MCF 10A (cell line): ENCODE measurements around the gene SPSB4. TPM values are rescaled to one million over a fixed set of nuclear protein-coding genes. Genes with fewer than 3 reads are reported as not detected.
"Not testable (repeated sequence)": the region's sequence is repeated elsewhere in the genome, so short reads cannot be mapped to it uniquely, and the experiment has no call there.

Experiments
- BruUV-seq: library from RNA; stranded (reverse); fragments of 400-500 nt; replicated peaks from 2 replicates; lab custom pipeline; 2021; lab: Mats Ljungman, UMichigan
- CTCF ChIA-PET: fragments of 300-600 bp; sonication (Branson Sonifier 250); formaldehyde crosslinking; extraction: SDS; loops from one replicate; lab custom pipeline; 2021; ENCODE audit warnings: antibody characterized with exemption, inconsistent platforms; lab: Yijun Ruan, JAX
- POLR2A ChIA-PET: fragments of 300-600, 350-650 bp; sonication (Branson Sonifier 250); formaldehyde crosslinking; extraction: SDS; loops from one replicate; lab custom pipeline; 2020; ENCODE audit warnings: antibody characterized with exemption, inconsistent platforms; lab: Yijun Ruan, JAX
- DNase-seq: peaks from one replicate; pipeline ENCODE4 v3.0.0-alpha.2; 2018; ENCODE audit not compliant: unreplicated experiment
- H3K27ac Mint-ChIP-seq: one replicate; pipeline ENCODE4 v1.8.0; 2022; ENCODE audit warnings: mild to moderate bottlenecking, low read depth, mixed read lengths; ENCODE audit not compliant: unreplicated experiment
- H3K27me3 Mint-ChIP-seq: one replicate; pipeline ENCODE4 v1.8.0; 2022; ENCODE audit warnings: mixed read lengths; ENCODE audit not compliant: insufficient read depth, unreplicated experiment
- H3K36me3 Mint-ChIP-seq: one replicate; pipeline ENCODE4 v1.8.0; 2022; ENCODE audit warnings: mild to moderate bottlenecking, moderate library complexity, mixed read lengths; ENCODE audit not compliant: insufficient read depth, unreplicated experiment
- H3K4me1 Mint-ChIP-seq: one replicate; pipeline ENCODE4 v1.8.0; 2022; ENCODE audit warnings: mixed read lengths; ENCODE audit not compliant: insufficient read depth, unreplicated experiment
- H3K4me3 Mint-ChIP-seq: one replicate; pipeline ENCODE4 v1.8.0; 2022; ENCODE audit warnings: mild to moderate bottlenecking, moderate library complexity, mixed read lengths; ENCODE audit not compliant: unreplicated experiment
- H3K9me3 Mint-ChIP-seq: one replicate; pipeline ENCODE4 v1.8.0; 2022; ENCODE audit warnings: mixed read lengths; ENCODE audit not compliant: unreplicated experiment
- intact Hi-C: fragments of 100-400 bp; cut with micrococcal nuclease; formaldehyde crosslinking; loops from 2 replicates; pipeline ENCODE4 v1.14.1; 2022
- total RNA-seq: library from RNA; stranded (reverse); gene quantifications from 2 replicates; pipeline ENCODE4 v1.2.3, GENCODE V29; 2022
- TF ChIP-seq, protein P1 (sequence below): fragments of 200-600 bp; IDR thresholded peaks from one replicate; pipeline ENCODE4 v1.8.0; 2022; ENCODE audit warnings: antibody characterized with exemption, mild to moderate bottlenecking; ENCODE audit not compliant: unreplicated experiment

The SPSB4 gene
- total RNA-seq, 1 experiment from 2014 or later: not detected

DNA sequence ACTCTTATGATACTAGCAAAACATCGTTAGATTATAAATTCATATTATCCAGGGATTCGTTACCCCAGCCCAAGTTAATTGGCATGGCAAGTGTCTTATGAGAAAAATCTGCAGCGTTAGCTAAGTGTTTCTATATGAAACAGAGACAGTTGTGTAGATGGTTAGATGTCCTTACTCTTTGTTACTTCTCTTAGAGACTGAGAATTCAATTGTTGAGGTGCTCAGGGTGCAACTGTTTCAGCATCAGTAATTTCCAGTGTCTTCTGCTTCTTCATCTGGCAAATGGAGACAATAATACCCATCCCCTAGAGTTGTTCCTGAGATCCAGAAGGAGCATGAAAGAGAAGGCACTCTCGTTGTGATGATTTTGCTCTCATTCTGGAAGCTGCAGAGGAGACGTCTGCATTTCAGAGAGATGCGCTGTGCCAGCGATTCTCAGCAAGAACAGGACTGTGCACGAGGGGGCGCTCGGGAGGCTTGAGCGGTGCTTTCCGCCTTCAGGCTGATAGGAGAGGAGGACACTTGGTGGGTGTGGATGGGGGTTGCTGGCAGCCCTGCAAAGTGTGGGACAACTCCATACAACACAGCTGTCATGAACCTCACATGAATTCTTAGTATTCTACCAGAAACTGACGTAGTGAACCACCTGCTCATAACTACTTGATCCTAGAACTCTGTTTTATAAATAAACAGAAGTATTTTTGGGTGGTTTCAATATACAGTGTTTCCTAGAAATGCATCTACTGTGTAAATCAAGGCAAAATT lies 39.7 kb upstream of the SPSB4 start:
- Mint-ChIP-seq H3K36me3 (no peaks in the 10 kb centered on the region), H3K4me1 (no peaks in the 10 kb centered on the region), H3K27ac (no peak overlapping the region), H3K9me3 (peaks cover 3% of the 10 kb centered on the region), H3K27me3 (peaks cover 11% of the 10 kb centered on the region), H3K4me3 (no peak overlapping the region)
- ChIA-PET POLR2A (interaction anchor here (0.5 kb wide), 1 partner anchor 124 kb away, joined by 3 read pairs; no protein-coding TSS in a partner anchor), CTCF (interaction anchor here (0.6 to 10.7 kb wide), 28 partner anchors 12 to 425 kb away, joined by 3 to 74 read pairs (median 6); no protein-coding TSS in a partner anchor)
- TF ChIP-seq, protein P1, sequence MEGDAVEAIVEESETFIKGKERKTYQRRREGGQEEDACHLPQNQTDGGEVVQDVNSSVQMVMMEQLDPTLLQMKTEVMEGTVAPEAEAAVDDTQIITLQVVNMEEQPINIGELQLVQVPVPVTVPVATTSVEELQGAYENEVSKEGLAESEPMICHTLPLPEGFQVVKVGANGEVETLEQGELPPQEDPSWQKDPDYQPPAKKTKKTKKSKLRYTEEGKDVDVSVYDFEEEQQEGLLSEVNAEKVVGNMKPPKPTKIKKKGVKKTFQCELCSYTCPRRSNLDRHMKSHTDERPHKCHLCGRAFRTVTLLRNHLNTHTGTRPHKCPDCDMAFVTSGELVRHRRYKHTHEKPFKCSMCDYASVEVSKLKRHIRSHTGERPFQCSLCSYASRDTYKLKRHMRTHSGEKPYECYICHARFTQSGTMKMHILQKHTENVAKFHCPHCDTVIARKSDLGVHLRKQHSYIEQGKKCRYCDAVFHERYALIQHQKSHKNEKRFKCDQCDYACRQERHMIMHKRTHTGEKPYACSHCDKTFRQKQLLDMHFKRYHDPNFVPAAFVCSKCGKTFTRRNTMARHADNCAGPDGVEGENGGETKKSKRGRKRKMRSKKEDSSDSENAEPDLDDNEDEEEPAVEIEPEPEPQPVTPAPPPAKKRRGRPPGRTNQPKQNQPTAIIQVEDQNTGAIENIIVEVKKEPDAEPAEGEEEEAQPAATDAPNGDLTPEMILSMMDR: peak; percentile 84
- intact Hi-C loops: loop anchor here (1.0 kb wide), 2 partner anchors 94 to 181 kb away; no protein-coding TSS in a partner anchor
- peak; percentile 66 for DNase-seq
- no TSS peak for BruUV-seq

- no peaks in the 10 kb centered on the region for H3K9me3 Mint-ChIP-seq
- no peaks in the 10 kb centered on the region for H3K4me1 Mint-ChIP-seq
- H3K4me3 Mint-ChIP-seq: no peak overlapping the region
- intact Hi-C loops: loop anchor here (1.0 kb wide), 2 partner anchors 93 to 180 kb away; no protein-coding TSS in a partner anchor
- POLR2A ChIA-PET: interaction anchor here (0.5 kb wide), 1 partner anchor 124 kb away, joined by 3 read pairs; no protein-coding TSS in a partner anchor
- H3K27me3 Mint-ChIP-seq: peaks cover 11% of the 10 kb centered on the region
- DNase-seq: no peak
- CTCF ChIA-PET: interaction anchor here (0.6 to 10.7 kb wide), 19 partner anchors 11 to 424 kb away, joined by 3 to 74 read pairs (median 9); no protein-coding TSS in a partner anchor
- no peaks in the 10 kb centered on the region for H3K36me3 Mint-ChIP-seq
- TF ChIP-seq, protein P1: no peak
- BruUV-seq: no TSS peak
- H3K27ac Mint-ChIP-seq: no peak overlapping the region
These were observed 39.2 kb upstream of the SPSB4 start for GRCh38 chr3:141011997-141012262.

- no peak overlapping the region for H3K4me3 Mint-ChIP-seq
- intact Hi-C loops: no loop called here
- H3K4me1 Mint-ChIP-seq: no peaks in the 10 kb centered on the region
- no peak overlapping the region for H3K27ac Mint-ChIP-seq
- TF ChIP-seq, protein P1: no peak
- ChIA-PET POLR2A (interaction anchor here (0.7 kb wide), 1 partner anchor 9 kb away, joined by 3 read pairs; no protein-coding TSS in a partner anchor), CTCF (interaction anchor here (0.6 to 10.7 kb wide), 14 partner anchors 10 to 196 kb away, joined by 3 to 74 read pairs (median 8); no protein-coding TSS in a partner anchor)
- H3K36me3 Mint-ChIP-seq: no peaks in the 10 kb centered on the region
- BruUV-seq: no TSS peak
- H3K9me3 Mint-ChIP-seq: no peaks in the 10 kb centered on the region
- peaks cover 11% of the 10 kb centered on the region for H3K27me3 Mint-ChIP-seq
- DNase-seq: no peak
These were observed 38.6 kb upstream of the SPSB4 start for GRCh38 chr3:141012571-141012970.

- CTCF ChIA-PET: interaction anchor here (0.6 to 10.7 kb wide), 6 partner anchors 15 to 389 kb away, joined by 3 to 74 read pairs (median 10); no protein-coding TSS in a partner anchor
- intact Hi-C loops: no loop called here
- Mint-ChIP-seq H3K9me3 (no peaks in the 10 kb centered on the region), H3K36me3 (no peaks in the 10 kb centered on the region), H3K27me3 (peaks cover 11% of the 10 kb centered on the region), H3K4me3 (no peak overlapping the region), H3K4me1 (no peaks in the 10 kb centered on the region), H3K27ac (no peak overlapping the region)
- TF ChIP-seq, protein P1: no peak
- POLR2A ChIA-PET: interaction anchor here (0.6 kb wide), 1 partner anchor 132 kb away, joined by 3 read pairs; no protein-coding TSS in a partner anchor
- DNase-seq: peak; percentile 49
- BruUV-seq: no TSS peak
These were observed 35.7 kb upstream of the SPSB4 start for GRCh38 chr3:141015481-141015880.

DNA sequence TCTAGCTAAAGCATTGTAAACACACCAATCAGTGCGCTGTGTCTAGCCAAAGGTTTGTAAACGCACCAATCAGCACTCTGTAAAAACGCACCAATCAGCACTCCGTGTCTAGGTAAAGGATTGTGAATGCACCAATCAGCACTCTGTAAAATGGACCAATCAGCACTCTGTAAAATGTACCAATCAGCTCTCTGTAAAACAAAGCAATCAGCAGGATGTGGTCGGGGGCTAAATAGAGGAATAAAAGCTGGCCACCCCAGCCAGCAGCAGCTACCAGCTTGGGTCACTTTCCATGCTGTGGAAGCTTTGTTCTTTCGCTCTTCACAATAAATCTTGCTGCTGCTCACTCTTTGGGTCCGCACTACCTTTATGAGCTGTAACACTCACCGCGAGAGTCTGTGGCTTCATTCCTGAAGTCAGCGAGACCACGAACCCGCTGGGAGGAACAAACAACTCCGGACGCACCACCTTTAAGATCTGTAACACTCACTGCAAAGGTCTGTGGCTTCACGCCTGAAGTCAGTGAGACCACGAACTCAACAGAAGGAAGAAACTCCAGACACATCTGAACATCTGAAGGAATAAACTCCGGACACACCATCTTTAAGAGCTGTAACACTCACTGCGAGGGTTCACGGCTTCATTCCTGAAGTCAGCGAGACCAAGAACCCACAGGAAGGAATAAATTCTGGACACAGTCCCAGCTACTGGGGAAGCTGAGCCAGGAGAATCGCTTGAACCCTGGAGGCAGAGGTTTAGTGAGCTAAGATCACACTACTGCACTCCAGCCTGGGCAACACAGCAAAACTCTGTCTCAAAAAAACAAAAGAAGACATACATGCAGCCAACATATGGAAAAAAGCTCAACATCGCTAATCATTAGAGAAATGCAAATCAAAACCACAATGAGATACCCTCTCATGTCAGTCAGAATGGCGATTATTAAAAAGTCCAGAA lies 33.5 kb upstream of the SPSB4 start:
- H3K27ac Mint-ChIP-seq, H3K4me1 Mint-ChIP-seq, BruUV-seq, DNase-seq, intact Hi-C loops, H3K4me3 Mint-ChIP-seq, H3K36me3 Mint-ChIP-seq, H3K9me3 Mint-ChIP-seq: not testable (repeated sequence)
- CTCF ChIA-PET: interaction anchor here (1.0 to 10.7 kb wide), 6 partner anchors 17 to 175 kb away, joined by 3 to 74 read pairs (median 10); no protein-coding TSS in a partner anchor
- H3K27me3 Mint-ChIP-seq: peaks cover 11% of the 10 kb centered on the region
- POLR2A ChIA-PET: interaction anchor here (0.6 to 0.7 kb wide), 2 partner anchors 8 to 1439 kb away, joined by 3 read pairs; no protein-coding TSS in a partner anchor
